Sigmoid colon (tissue), 7 donors: ENCODE measurements around the gene MGAT4C. TPM values are rescaled to one million over a fixed set of nuclear protein-coding genes. Genes with fewer than 3 reads are reported as not detected.

Experiments used
- DNase-seq: peaks from one replicate; pipeline ENCODE4 v3.0.0-alpha.2; 2019
- H3K27ac ChIP-seq, 4 donors: fragments of 200-600 bp; sonication (generic); one replicate each; pipeline ENCODE4 v1.5.1; 2016 to 2019; ENCODE audit warnings: mild to moderate bottlenecking in 1 of 4
- H3K27me3 ChIP-seq, 3 donors: fragments of 200-600 bp; sonication (generic); one replicate each; pipeline ENCODE4 v1.5.1; 2019; ENCODE audit warnings: mild to moderate bottlenecking in 1 of 3
- H3K36me3 ChIP-seq, 4 donors: fragments of 200-600 bp; sonication (generic); one replicate each; pipeline ENCODE4 v1.5.1; 2016 to 2019
- H3K4me1 ChIP-seq, 4 donors: fragments of 200-600 bp; sonication (generic); one replicate each; pipeline ENCODE4 v1.5.1; 2017 to 2019
- H3K4me3 ChIP-seq, 4 donors: fragments of 200-600 bp; sonication (generic); one replicate each; pipeline ENCODE4 v1.5.1; 2017 to 2019; ENCODE audit warnings: mild to moderate bottlenecking in 2 of 4, moderate library complexity in 1 of 4
- H3K9me3 ChIP-seq, 4 donors: fragments of 200-600 bp in 3 of 4; sonication (generic) in 3 of 4; one replicate each; pipeline versions ENCODE4 v1.5.1 to v1.6.1; 2013 to 2019
- EP300 ChIP-seq, 4 donors: sonication (generic); formaldehyde crosslinking; IDR thresholded peaks; one replicate each; pipeline ENCODE4 v1.6.1; 2017; ENCODE audit warnings: antibody characterized with exemption in 4 of 4
- POLR2A ChIP-seq, 2 donors: fragments of 450-650 bp; IDR thresholded peaks; one replicate each; pipeline ENCODE4 v1.6.1; 2016; ENCODE audit warnings: antibody characterized with exemption in 2 of 2, mild to moderate bottlenecking in 2 of 2, moderate library complexity in 2 of 2
- POLR2AphosphoS5 ChIP-seq, 4 donors: sonication (generic); formaldehyde crosslinking; IDR thresholded peaks; one replicate each; pipeline ENCODE4 v1.6.1; 2017; ENCODE audit warnings: antibody characterized with exemption in 4 of 4
- WGBS, 2 donors: extraction: QIAGEN DNeasy Blood & Tissue Kit; methylation state at CpG; one replicate each; pipeline ENCODE4 v1.1.7; 2013; 5-methylcytosine and 5-hydroxymethylcytosine counted together
- intact Hi-C: fragments of 100-400 bp; cut with DNase I; formaldehyde crosslinking; loops from one replicate; pipeline ENCODE4 v1.15.1; 2023
- polyA plus RNA-seq, 3 donors: library from polyadenylated mRNA; stranded (reverse); fragments of 200-250 nt; gene quantifications; one replicate each; pipeline ENCODE4 v1.2.3, GENCODE V29; 2013
- total RNA-seq, 4 donors: library from RNA; depleted of rRNA; stranded (reverse); fragments of >200 nt; gene quantifications; one replicate each; pipeline ENCODE4 v1.1.0, GENCODE V29; 2016
- TF ChIP-seq, protein P1 (sequence below), 4 experiments: fragments of 450-650 bp in 3 of 4; fragments of 200-600 bp in 1 of 4; IDR thresholded peaks; one replicate each; pipeline ENCODE4 v1.5.1; 2016 to 2019; ENCODE audit warnings: antibody characterized with exemption in 4 of 4, mild to moderate bottlenecking in 3 of 4, moderate library complexity in 2 of 4
- donor health status: healthy with polysubstance abuse.
- donor health status: Bipolar disorder and iron deficiency.
- donor health status: healthy.

Gene MGAT4C
- total and polyA plus RNA-seq, 7 donors: 0.04 to 1.1 (median 0.55) TPM; not detected in 2

GRCh38 chr12:86254399-86255107 lies 1.6 kb downstream of the MGAT4C start:
- H3K27me3 ChIP-seq: no peaks in the 10 kb centered on the region
- H3K36me3 ChIP-seq: no peaks in the 10 kb centered on the region
- 44 to 47% methylated on average over 4 of the region's 4 CpGs for WGBS, 2 donors
- intact Hi-C loops: no loop called here
- no peak for DNase-seq
- no peaks in the 10 kb centered on the region for H3K9me3 ChIP-seq
- H3K4me1 ChIP-seq: no peaks in the 10 kb centered on the region
- no peak overlapping the region for H3K4me3 ChIP-seq
- TF ChIP-seq EP300 (IDR thresholded peaks at IDR 0.05): no peak
- no peak for TF ChIP-seq POLR2A (IDR thresholded peaks at IDR 0.05)
- no peak for TF ChIP-seq POLR2AphosphoS5 (IDR thresholded peaks at IDR 0.05)
- TF ChIP-seq, protein P1, sequence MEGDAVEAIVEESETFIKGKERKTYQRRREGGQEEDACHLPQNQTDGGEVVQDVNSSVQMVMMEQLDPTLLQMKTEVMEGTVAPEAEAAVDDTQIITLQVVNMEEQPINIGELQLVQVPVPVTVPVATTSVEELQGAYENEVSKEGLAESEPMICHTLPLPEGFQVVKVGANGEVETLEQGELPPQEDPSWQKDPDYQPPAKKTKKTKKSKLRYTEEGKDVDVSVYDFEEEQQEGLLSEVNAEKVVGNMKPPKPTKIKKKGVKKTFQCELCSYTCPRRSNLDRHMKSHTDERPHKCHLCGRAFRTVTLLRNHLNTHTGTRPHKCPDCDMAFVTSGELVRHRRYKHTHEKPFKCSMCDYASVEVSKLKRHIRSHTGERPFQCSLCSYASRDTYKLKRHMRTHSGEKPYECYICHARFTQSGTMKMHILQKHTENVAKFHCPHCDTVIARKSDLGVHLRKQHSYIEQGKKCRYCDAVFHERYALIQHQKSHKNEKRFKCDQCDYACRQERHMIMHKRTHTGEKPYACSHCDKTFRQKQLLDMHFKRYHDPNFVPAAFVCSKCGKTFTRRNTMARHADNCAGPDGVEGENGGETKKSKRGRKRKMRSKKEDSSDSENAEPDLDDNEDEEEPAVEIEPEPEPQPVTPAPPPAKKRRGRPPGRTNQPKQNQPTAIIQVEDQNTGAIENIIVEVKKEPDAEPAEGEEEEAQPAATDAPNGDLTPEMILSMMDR (IDR thresholded peaks at IDR 0.05): no peak
- no peak overlapping the region for H3K27ac ChIP-seq

DNA sequence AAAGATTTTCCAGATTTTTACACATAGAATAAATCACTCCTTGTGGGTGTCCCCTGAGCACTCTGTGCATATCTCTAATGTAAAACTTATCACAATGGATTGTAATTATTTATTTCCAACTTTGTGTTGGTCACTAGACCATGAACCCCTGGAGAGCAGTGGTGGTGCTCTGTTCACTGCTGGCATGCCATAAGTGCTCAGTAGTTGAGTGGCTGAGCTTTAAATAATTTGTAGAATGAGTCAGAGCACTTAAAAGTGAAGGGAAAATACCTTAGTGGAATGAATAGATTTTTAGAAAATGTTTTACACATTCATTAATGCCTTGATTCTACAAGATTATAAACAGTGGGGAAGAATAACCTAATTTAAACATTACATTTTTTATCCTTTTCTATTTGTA lies 6.3 kb downstream of the MGAT4C start:
- TF ChIP-seq POLR2AphosphoS5 (IDR thresholded peaks at IDR 0.05) (no peak), POLR2A (IDR thresholded peaks at IDR 0.05) (no peak), EP300 (IDR thresholded peaks at IDR 0.05) (no peak)
- TF ChIP-seq, protein P1 (IDR thresholded peaks at IDR 0.05): no peak
- H3K4me3 ChIP-seq: no peak overlapping the region
- intact Hi-C loops: no loop called here
- DNase-seq: no peak
- no peaks in the 10 kb centered on the region for H3K4me1 ChIP-seq
- H3K27ac ChIP-seq: no peak overlapping the region
- no peaks in the 10 kb centered on the region for H3K27me3 ChIP-seq
- H3K9me3 ChIP-seq: no peaks in the 10 kb centered on the region
- H3K36me3 ChIP-seq: no peaks in the 10 kb centered on the region

GRCh38 chr12:86249276-86249675 lies 6.9 kb downstream of the MGAT4C start:
- TF ChIP-seq, protein P1 (IDR thresholded peaks at IDR 0.05): no peak
- TF ChIP-seq POLR2A (IDR thresholded peaks at IDR 0.05) (no peak), POLR2AphosphoS5 (IDR thresholded peaks at IDR 0.05) (no peak), EP300 (IDR thresholded peaks at IDR 0.05) (no peak)
- intact Hi-C loops: no loop called here

DNA sequence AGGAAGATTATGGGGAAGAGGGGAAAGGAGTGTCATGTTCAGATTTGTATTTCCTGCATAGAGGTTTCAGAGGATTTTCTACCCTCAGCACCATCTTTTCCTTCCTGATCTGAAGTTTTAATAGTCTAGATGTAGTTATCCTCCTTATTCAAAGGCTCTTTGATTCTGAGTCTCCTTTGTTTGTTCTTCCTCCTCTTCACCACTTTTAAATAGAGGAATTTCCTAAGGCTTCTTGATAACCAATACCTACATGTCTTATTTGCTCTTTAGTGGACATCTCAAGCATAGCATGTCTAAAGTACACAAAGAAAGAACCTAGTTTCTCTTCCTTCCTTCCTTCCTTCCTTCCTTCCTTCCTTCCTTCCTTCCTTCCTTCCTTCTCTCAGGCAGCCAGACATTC lies 8.3 kb downstream of the MGAT4C start:
- H3K4me3 ChIP-seq: no peak overlapping the region
- intact Hi-C loops: no loop called here
- no peak for DNase-seq
- no peaks in the 10 kb centered on the region for H3K9me3 ChIP-seq
- H3K27me3 ChIP-seq: no peaks in the 10 kb centered on the region
- no peaks in the 10 kb centered on the region for H3K4me1 ChIP-seq
- TF ChIP-seq EP300 (IDR thresholded peaks at IDR 0.05) (no peak), POLR2A (IDR thresholded peaks at IDR 0.05) (no peak), POLR2AphosphoS5 (IDR thresholded peaks at IDR 0.05) (no peak)
- TF ChIP-seq, protein P1 (IDR thresholded peaks at IDR 0.05): no peak
- H3K27ac ChIP-seq: no peak overlapping the region
- H3K36me3 ChIP-seq: no peaks in the 10 kb centered on the region

More at GRCh38 chr12:86249276-86249675, 6.9 kb downstream of the MGAT4C start:
- H3K27ac ChIP-seq: no peak overlapping the region
- H3K27me3 ChIP-seq: no peaks in the 10 kb centered on the region
- no peak for DNase-seq
- H3K36me3 ChIP-seq: no peaks in the 10 kb centered on the region
- H3K4me1 ChIP-seq: no peaks in the 10 kb centered on the region
- no peaks in the 10 kb centered on the region for H3K9me3 ChIP-seq
- H3K4me3 ChIP-seq: no peak overlapping the region
- 93 to 97% methylated on average over 1 of the region's 1 CpG for WGBS, 2 donors

- Histone ChIP-seq H3K36me3 (no peaks in the 10 kb centered on the region), H3K27ac (no peak overlapping the region), H3K4me1 (no peaks in the 10 kb centered on the region), H3K27me3 (no peaks in the 10 kb centered on the region), H3K9me3 (no peaks in the 10 kb centered on the region), H3K4me3 (no peak overlapping the region)
- 86 to 88% methylated on average over 2 of the region's 2 CpGs for WGBS, 2 donors
- intact Hi-C loops: no loop called here
- TF ChIP-seq EP300 (IDR thresholded peaks at IDR 0.05) (no peak), POLR2AphosphoS5 (IDR thresholded peaks at IDR 0.05) (no peak), POLR2A (IDR thresholded peaks at IDR 0.05) (no peak)
- TF ChIP-seq, protein P1 (IDR thresholded peaks at IDR 0.05): no peak
- no peak for DNase-seq
Measured at GRCh38 chr12:86241600-86241999, 14.6 kb downstream of the MGAT4C start.
